Tibial nerve (tissue), 4 donors: ENCODE measurements around the gene KRTAP5-5. TPM values are rescaled to one million over a fixed set of nuclear protein-coding genes. Genes with fewer than 3 reads are reported as not detected.
"Not testable (repeated sequence)": the region's sequence is repeated elsewhere in the genome, so short reads cannot be mapped to it uniquely, and the experiment has no call there.

Experiments used
- DNase-seq, 2 donors: peaks; one replicate each; pipeline ENCODE4 v3.0.0-alpha.2; 2019; ENCODE audit warnings: low spot score in 2 of 2
- H3K27ac ChIP-seq, 4 donors: fragments of 200-600 bp; sonication (generic) in 3 of 4; one replicate each; pipeline ENCODE4 v1.5.1; 2017 to 2019; ENCODE audit warnings: mild to moderate bottlenecking in 1 of 4
- H3K27me3 ChIP-seq, 2 donors: fragments of 200-600 bp; sonication (generic) in 1 of 2; one replicate each; pipeline versions ENCODE4 v1.5.1 to v1.6.0; 2017 to 2019
- H3K36me3 ChIP-seq, 3 donors: fragments of 200-600 bp; sonication (generic); one replicate each; pipeline ENCODE4 v1.5.1; 2018 to 2019
- H3K4me1 ChIP-seq, 4 donors: fragments of 200-600 bp; sonication (generic) in 3 of 4; one replicate each; pipeline ENCODE4 v1.5.1; 2017 to 2019
- H3K4me3 ChIP-seq, 4 donors: fragments of 200-600 bp; sonication (generic) in 3 of 4; one replicate each; pipeline ENCODE4 v1.5.1; 2017 to 2019; ENCODE audit warnings: mild to moderate bottlenecking in 1 of 4, moderate library complexity in 1 of 4
- H3K9me3 ChIP-seq, 4 donors: fragments of 200-600 bp; sonication (generic) in 3 of 4; one replicate each; pipeline ENCODE4 v1.5.1; 2017 to 2019
- CTCF ChIP-seq, 5 experiments: fragments of 200-600 bp in 3 of 5; fragments of 450-650 bp in 2 of 5; sonication (generic) in 3 of 5; IDR thresholded peaks; one replicate each; pipeline ENCODE4 v1.5.1; 2016 to 2019; ENCODE audit warnings: antibody characterized with exemption in 5 of 5, mild to moderate bottlenecking in 3 of 5, moderate library complexity in 2 of 5
- EP300 ChIP-seq, 2 donors: sonication (generic); formaldehyde crosslinking; IDR thresholded peaks; one replicate each; pipeline ENCODE4 v1.6.1; 2017; ENCODE audit warnings: antibody characterized with exemption in 2 of 2, mild to moderate bottlenecking in 1 of 2
- POLR2A ChIP-seq, 2 donors: fragments of 450-650 bp; IDR thresholded peaks; one replicate each; pipeline ENCODE4 v1.6.1; 2017; ENCODE audit warnings: antibody characterized with exemption in 2 of 2, mild to moderate bottlenecking in 2 of 2, moderate library complexity in 2 of 2
- WGBS, 2 donors: methylation state at CpG; one replicate each; pipeline ENCODE4 v1.1.5; 2018; 5-methylcytosine and 5-hydroxymethylcytosine counted together
- total RNA-seq, 4 donors: library from RNA; depleted of rRNA; stranded (reverse); fragments of >200 nt; gene quantifications; one replicate each; pipeline ENCODE4 v1.1.0, GENCODE V29; 2016

KRTAP5-5 gene
- total RNA-seq, 4 donors from 2014 or later: not detected

- WGBS, 2 donors: 84 to 97% methylated on average over 6 to 10 of the region's 11 CpGs
- TF ChIP-seq EP300 (IDR thresholded peaks at IDR 0.05) (no peak), CTCF (IDR thresholded peaks at IDR 0.05) (no peak), POLR2A (IDR thresholded peaks at IDR 0.05) (no peak)
- no peak overlapping the region for H3K4me3 ChIP-seq
- H3K4me1 ChIP-seq: no peaks in the 10 kb centered on the region
- peaks cover 0 to 10% of the 10 kb centered on the region in 2 donors for H3K27me3 ChIP-seq
- no peaks in the 10 kb centered on the region for H3K9me3 ChIP-seq
- no peak for DNase-seq
- H3K27ac ChIP-seq: no peak overlapping the region
- H3K36me3 ChIP-seq: no peaks in the 10 kb centered on the region
Observed at GRCh38 chr11:1604181-1604580, 25.4 kb upstream of the KRTAP5-5 start.

GRCh38 chr11:1604711-1605110, 24.9 kb upstream of the KRTAP5-5 start:
- Histone ChIP-seq H3K9me3 (no peaks in the 10 kb centered on the region), H3K27me3 (peaks cover 0 to 10% of the 10 kb centered on the region in 2 donors), H3K36me3 (no peaks in the 10 kb centered on the region), H3K27ac (no peak overlapping the region), H3K4me1 (no peaks in the 10 kb centered on the region), H3K4me3 (no peak overlapping the region)
- 85 to 86% methylated on average over 5 to 6 of the region's 7 CpGs for WGBS, 2 donors
- no peak for TF ChIP-seq POLR2A (IDR thresholded peaks at IDR 0.05)
- DNase-seq: no peak

- H3K9me3 ChIP-seq, DNase-seq, H3K27me3 ChIP-seq, H3K27ac ChIP-seq, H3K36me3 ChIP-seq, H3K4me3 ChIP-seq, H3K4me1 ChIP-seq: not testable (repeated sequence)
- 84 to 89% methylated on average over 13 of the region's 13 CpGs for WGBS, 2 donors
Observed at GRCh38 chr11:1605923-1606322, 23.7 kb upstream of the KRTAP5-5 start.

- 28 to 30% methylated on average over 18 of the region's 18 CpGs for WGBS, 2 donors
- not testable (repeated sequence) for H3K27me3 ChIP-seq, H3K36me3 ChIP-seq, H3K4me1 ChIP-seq, DNase-seq, H3K27ac ChIP-seq, H3K4me3 ChIP-seq, H3K9me3 ChIP-seq
Observed at GRCh38 chr11:1607156-1607845, 22.3 kb upstream of the KRTAP5-5 start.

GRCh38 chr11:1607901-1608300, 21.7 kb upstream of the KRTAP5-5 start:
- not testable (repeated sequence) for H3K36me3 ChIP-seq, DNase-seq, H3K9me3 ChIP-seq, H3K27ac ChIP-seq, H3K4me3 ChIP-seq, H3K4me1 ChIP-seq, H3K27me3 ChIP-seq
- WGBS, 2 donors: 52 to 80% methylated on average over 1 to 5 of the region's 5 CpGs

- H3K36me3 ChIP-seq: no peaks in the 10 kb centered on the region
- H3K9me3 ChIP-seq: no peaks in the 10 kb centered on the region
- TF ChIP-seq POLR2A (IDR thresholded peaks at IDR 0.05) (no peak), CTCF (IDR thresholded peaks at IDR 0.05) (no peak)
- H3K27me3 ChIP-seq: peaks cover 0 to 10% of the 10 kb centered on the region in 2 donors
- H3K27ac ChIP-seq: no peak within 1 kb of the TSS
- WGBS, 2 donors: 60 to 63% methylated on average over 4 of the region's 4 CpGs
- no peak for DNase-seq
- H3K4me3 ChIP-seq: no peak within 1 kb of the TSS
- H3K4me1 ChIP-seq: no peaks in the 10 kb centered on the region
Observed at GRCh38 chr11:1608363-1608762, 21.2 kb upstream of the KRTAP5-5 start, which contains the start of gene KRTAP5-3. KRTAP5-3 (minus strand) TSS chr11:1608463; CDS start chr11:1608385, 78 bp downstream.

- DNase-seq: no peak
- WGBS, 2 donors: 67 to 74% methylated on average over 10 of the region's 10 CpGs
- peaks cover 0 to 5% of the 10 kb centered on the region in 2 donors for H3K27me3 ChIP-seq
- no peaks in the 10 kb centered on the region for H3K36me3 ChIP-seq
- TF ChIP-seq CTCF (IDR thresholded peaks at IDR 0.05): no peak
- no peak for TF ChIP-seq POLR2A (IDR thresholded peaks at IDR 0.05)
- no peak overlapping the region for H3K4me3 ChIP-seq
- peaks cover 0 to 4% (median 0%) of the 10 kb centered on the region in 4 donors for H3K9me3 ChIP-seq
- no peaks in the 10 kb centered on the region for H3K4me1 ChIP-seq
- H3K27ac ChIP-seq: no peak overlapping the region
Observed at GRCh38 chr11:1618231-1618630, 11.3 kb upstream of the KRTAP5-5 start.
